HCT116 (cell line): ENCODE results near the gene TPSD1. TPM values are rescaled to one million over a fixed set of nuclear protein-coding genes. Genes with fewer than 3 reads are reported as not detected.

Source experiments
- ATAC-seq: fragments of 200-7000 bp; cut with Tn5 transposase; 2 replicates; pipeline ENCODE4 v1.9.1; 2020; ENCODE audit warnings: mild to moderate bottlenecking, moderate library complexity
- BruUV-seq: library from RNA; stranded (reverse); fragments of 400-500 nt; replicated peaks from 2 replicates; lab custom pipeline; 2021; lab: Mats Ljungman, UMichigan
- CTCF ChIA-PET: fragments of 300-600 bp; sonication (Branson Sonifier 250); formaldehyde crosslinking; loops from one replicate; lab custom pipeline; 2021; ENCODE audit warnings: antibody characterized with exemption; lab: Charles Lee
- POLR2A ChIA-PET: fragments of 300-600, 350-600 bp; sonication (Branson Sonifier 250); formaldehyde crosslinking; loops from one replicate; lab custom pipeline; 2021; ENCODE audit warnings: antibody characterized with exemption; lab: Charles Lee
- RAD21 ChIA-PET, 2 experiments: fragments of 300-600 bp; sonication (Branson Sonifier 250); formaldehyde crosslinking; loops; one replicate each; lab custom pipeline; 2023; ENCODE audit warnings: low total read pairs in 2 of 2; ENCODE audit not compliant: uncharacterized antibody in 2 of 2, unreplicated experiment in 2 of 2, low non-redundant PET in 1 of 2; lab: Charles Lee
- DNase-seq: peaks from one replicate; pipeline ENCODE4 v3.0.0-alpha.2; 2010; ENCODE audit warnings: low read depth, low spot score
- H2AFZ ChIP-seq: fragments of 200-600 bp; shearing (Covaris generic), sonication (generic); 2 replicates; pipeline ENCODE4 v1.6.1; 2017; ENCODE audit warnings: low read depth, mixed run types, mixed read lengths, antibody characterized with exemption, low read length; ENCODE audit not compliant: poor library complexity, severe bottlenecking
- H3K27ac ChIP-seq: 2 replicates; pipeline ENCODE4 v1.5.1; 2012; ENCODE audit warnings: low read depth, low read length
- H3K27me3 ChIP-seq: fragments of 200-600 bp; sonication (generic); 2 replicates; pipeline ENCODE4 v1.6.1; 2016; ENCODE audit warnings: mixed run types, low read length, mixed read lengths; ENCODE audit not compliant: insufficient read depth
- H3K36me3 ChIP-seq, 2 experiments: fragments of 200-500 bp in 1 of 2; fragments of 200-600 bp in 1 of 2; sonication (Bioruptor generic) in 1 of 2; sonication (generic) in 1 of 2; 2 replicates each; pipeline versions ENCODE4 v1.5.1 to v1.6.1; 2014 to 2016; ENCODE audit warnings: low read length in 2 of 2, inconsistent platforms in 1 of 2, mixed read lengths in 1 of 2, mixed run types in 1 of 2; ENCODE audit not compliant: insufficient read depth in 2 of 2, control insufficient read depth in 1 of 2
- H3K4me1 ChIP-seq, 2 experiments: fragments of 200-600 bp in 1 of 2; sonication (generic) in 1 of 2; 2 replicates each; pipeline versions ENCODE4 v1.5.1 to v1.6.1; 2012 to 2017; ENCODE audit warnings: low read length in 2 of 2, inconsistent platforms in 1 of 2, mild to moderate bottlenecking in 1 of 2, mixed read lengths in 1 of 2, mixed run types in 1 of 2, moderate library complexity in 1 of 2; ENCODE audit not compliant: insufficient read depth in 2 of 2, control insufficient read depth in 1 of 2
- H3K4me2 ChIP-seq: fragments of 200-600 bp; sonication (generic); 2 replicates; pipeline ENCODE4 v1.6.1; 2017; ENCODE audit warnings: mixed run types, low read length, mixed read lengths
- H3K4me3 ChIP-seq, 2 experiments: fragments of 200-600 bp in 1 of 2; sonication (generic) in 1 of 2; replicated peaks in 1 of 2; 2 replicates each; pipeline ENCODE4 v1.5.1; 2011 to 2016; ENCODE audit warnings: low read length in 2 of 2, control low read depth in 1 of 2, low read depth in 1 of 2, mild to moderate bottlenecking in 1 of 2, mixed read lengths in 1 of 2, mixed run types in 1 of 2
- H3K79me2 ChIP-seq: fragments of 200-600 bp; sonication (generic); 2 replicates; pipeline ENCODE4 v1.6.1; 2017; ENCODE audit warnings: mild to moderate bottlenecking, mixed run types, low read length, moderate library complexity, mixed read lengths; ENCODE audit not compliant: insufficient read depth
- H3K9ac ChIP-seq: fragments of 200-600 bp; sonication (generic); 2 replicates; pipeline ENCODE4 v1.6.1; 2016; ENCODE audit warnings: low read length, mixed read lengths
- H3K9me2 ChIP-seq: fragments of 200-600 bp; sonication (generic), shearing (Covaris generic); 2 replicates; pipeline ENCODE4 v1.6.1; 2017; ENCODE audit warnings: mixed run types, mild to moderate bottlenecking, moderate library complexity; ENCODE audit not compliant: insufficient read depth
- H3K9me3 ChIP-seq, 2 experiments: fragments of 200-500 bp in 1 of 2; fragments of 200-600 bp in 1 of 2; sonication (Bioruptor generic) in 1 of 2; sonication (generic) in 1 of 2; 2 replicates each; pipeline ENCODE4 v1.6.1; 2014 to 2017; ENCODE audit warnings: low read length in 2 of 2, mixed read lengths in 2 of 2, inconsistent platforms in 1 of 2, low read depth in 1 of 2, mild to moderate bottlenecking in 1 of 2, mixed run types in 1 of 2, moderate library complexity in 1 of 2; ENCODE audit not compliant: control insufficient read depth in 1 of 2, insufficient read depth in 1 of 2
- H4K20me1 ChIP-seq: fragments of 200-600 bp; sonication (generic), shearing (Covaris generic); 2 replicates; pipeline ENCODE4 v1.6.1; 2017; ENCODE audit warnings: mixed run types, mild to moderate bottlenecking, moderate library complexity; ENCODE audit not compliant: insufficient read depth
- RAD21 ChIP-seq: IDR thresholded peaks from 2 replicates; pipeline ENCODE4 v1.6.1; 2012; ENCODE audit warnings: low read depth, mild to moderate bottlenecking
- intact Hi-C: fragments of 100-400 bp; cut with micrococcal nuclease; formaldehyde crosslinking; loops from 2 replicates; pipeline ENCODE4 v1.10.0; 2022
- total RNA-seq: library from RNA; stranded (reverse); gene quantifications from one replicate; pipeline ENCODE4 v1.2.1, GENCODE V29; 2021; ENCODE audit not compliant: unreplicated experiment
- TF ChIP-seq, protein P1 (sequence below): IDR thresholded peaks from 2 replicates; pipeline ENCODE4 v1.6.1; 2011; ENCODE audit warnings: mild to moderate bottlenecking, low read length, moderate library complexity; ENCODE audit not compliant: insufficient replicate concordance; ENCODE audit errors: extremely low read depth
- TF ChIP-seq, protein P2 (sequence below): IDR thresholded peaks from 2 replicates; pipeline ENCODE4 v1.6.1; 2012

The TPSD1 gene
- total RNA-seq, 1 experiment from 2014 or later = not detected

DNA sequence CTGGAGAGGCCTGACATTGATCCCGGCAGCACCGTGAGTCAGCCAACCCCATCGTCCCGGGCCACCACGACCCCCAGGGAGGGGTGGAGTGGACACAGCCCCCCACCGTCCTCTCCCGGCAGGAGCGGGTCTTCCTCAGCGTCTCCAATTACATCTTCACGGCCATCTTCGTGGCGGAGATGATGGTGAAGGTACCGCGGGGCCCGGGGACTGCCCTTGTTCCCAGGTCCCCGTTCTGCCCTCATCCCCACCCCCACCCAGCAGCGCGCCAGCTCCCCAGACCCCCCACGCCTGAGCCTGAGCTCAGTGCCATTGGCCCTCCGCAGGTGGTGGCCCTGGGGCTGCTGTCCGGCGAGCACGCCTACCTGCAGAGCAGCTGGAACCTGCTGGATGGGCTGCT is 45.4 kb upstream of the TPSD1 start (continued):
- TF ChIP-seq, protein P1, sequence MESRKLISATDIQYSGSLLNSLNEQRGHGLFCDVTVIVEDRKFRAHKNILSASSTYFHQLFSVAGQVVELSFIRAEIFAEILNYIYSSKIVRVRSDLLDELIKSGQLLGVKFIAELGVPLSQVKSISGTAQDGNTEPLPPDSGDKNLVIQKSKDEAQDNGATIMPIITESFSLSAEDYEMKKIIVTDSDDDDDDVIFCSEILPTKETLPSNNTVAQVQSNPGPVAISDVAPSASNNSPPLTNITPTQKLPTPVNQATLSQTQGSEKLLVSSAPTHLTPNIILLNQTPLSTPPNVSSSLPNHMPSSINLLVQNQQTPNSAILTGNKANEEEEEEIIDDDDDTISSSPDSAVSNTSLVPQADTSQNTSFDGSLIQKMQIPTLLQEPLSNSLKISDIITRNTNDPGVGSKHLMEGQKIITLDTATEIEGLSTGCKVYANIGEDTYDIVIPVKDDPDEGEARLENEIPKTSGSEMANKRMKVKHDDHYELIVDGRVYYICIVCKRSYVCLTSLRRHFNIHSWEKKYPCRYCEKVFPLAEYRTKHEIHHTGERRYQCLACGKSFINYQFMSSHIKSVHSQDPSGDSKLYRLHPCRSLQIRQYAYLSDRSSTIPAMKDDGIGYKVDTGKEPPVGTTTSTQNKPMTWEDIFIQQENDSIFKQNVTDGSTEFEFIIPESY = no peak

DNA sequence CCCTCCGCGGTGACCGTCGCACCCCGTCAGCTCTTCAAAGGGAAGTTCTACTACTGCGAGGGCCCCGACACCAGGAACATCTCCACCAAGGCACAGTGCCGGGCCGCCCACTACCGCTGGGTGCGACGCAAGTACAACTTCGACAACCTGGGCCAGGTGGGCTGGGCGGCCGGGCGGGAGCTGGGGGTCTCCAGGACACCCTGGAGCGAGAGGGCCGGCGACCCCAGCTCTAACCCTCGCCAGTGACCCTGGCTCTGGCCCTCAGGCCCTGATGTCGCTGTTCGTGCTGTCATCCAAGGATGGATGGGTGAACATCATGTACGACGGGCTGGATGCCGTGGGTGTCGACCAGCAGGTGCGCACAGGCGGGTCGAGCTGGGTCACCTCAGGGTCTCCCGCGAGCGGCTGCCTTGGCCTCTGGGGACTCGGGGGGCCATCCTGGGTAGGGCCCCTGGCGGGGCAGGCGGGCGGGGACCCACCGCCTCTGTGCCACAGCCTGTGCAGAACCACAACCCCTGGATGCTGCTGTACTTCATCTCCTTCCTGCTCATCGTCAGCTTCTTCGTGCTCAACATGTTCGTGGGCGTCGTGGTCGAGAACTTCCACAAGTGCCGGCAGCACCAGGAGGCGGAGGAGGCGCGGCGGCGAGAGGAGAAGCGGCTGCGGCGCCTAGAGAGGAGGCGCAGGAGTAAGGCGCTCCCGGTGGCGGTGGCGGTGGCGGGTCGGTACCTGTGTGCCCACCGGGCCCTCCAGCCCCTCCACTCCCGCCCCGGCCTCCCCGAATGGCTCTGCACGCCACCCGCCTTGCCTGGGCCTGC is 44.2 kb upstream of the TPSD1 start:
- no TSS peak for BruUV-seq
- ChIA-PET RAD21 (no interaction called here), CTCF (no interaction called here), POLR2A (no interaction called here)
- no peaks in the 10 kb centered on the region for H4K20me1 ChIP-seq
- H3K4me1 ChIP-seq = no peaks in the 10 kb centered on the region
- H3K9me3 ChIP-seq = no peaks in the 10 kb centered on the region
- ATAC-seq = no peak
- no peaks in the 10 kb centered on the region for H3K79me2 ChIP-seq
- no peak overlapping the region for H3K4me2 ChIP-seq
- no peak for TF ChIP-seq RAD21
- TF ChIP-seq, protein P2, sequence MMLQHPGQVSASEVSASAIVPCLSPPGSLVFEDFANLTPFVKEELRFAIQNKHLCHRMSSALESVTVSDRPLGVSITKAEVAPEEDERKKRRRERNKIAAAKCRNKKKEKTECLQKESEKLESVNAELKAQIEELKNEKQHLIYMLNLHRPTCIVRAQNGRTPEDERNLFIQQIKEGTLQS = no peak
- intact Hi-C loops = no loop called here
- H3K4me3 ChIP-seq = no peak overlapping the region
- DNase-seq = no peak
- H3K36me3 ChIP-seq = no peaks in the 10 kb centered on the region
- no peak overlapping the region for H3K9ac ChIP-seq
- H3K9me2 ChIP-seq = no peaks in the 10 kb centered on the region
- H2AFZ ChIP-seq = no peak overlapping the region
- no peak overlapping the region for H3K27ac ChIP-seq
- no peaks in the 10 kb centered on the region for H3K27me3 ChIP-seq
